NT2/D1 (cell line): ENCODE measurements around the gene DOK6.

ENCODE experiments used
- SUZ12 ChIP-seq: IDR thresholded peaks from 2 replicates; pipeline ENCODE4 v1.6.1; 2011; ENCODE audit not compliant: insufficient read length, insufficient read depth; ENCODE audit errors: extremely low read depth
- ZNF274 ChIP-seq: IDR thresholded peaks from 2 replicates; pipeline ENCODE4 v1.6.1; 2011; ENCODE audit warnings: mild to moderate bottlenecking, low read depth, low read length

GRCh38 chr18:69628774-69629359 lies 228.2 kb downstream of the DOK6 start:
- TF ChIP-seq SUZ12 (no peak), ZNF274 (no peak)
